NCI-H1105 treated with DMSO at 0.1 percent for 48 hours (cell line): ENCODE data around the gene CCSAP.

Experiments
- DNase-seq: peaks from one replicate; lab custom pipeline; 2025; lab: John Stamatoyannopoulos, UW

CCSAP gene

DNA sequence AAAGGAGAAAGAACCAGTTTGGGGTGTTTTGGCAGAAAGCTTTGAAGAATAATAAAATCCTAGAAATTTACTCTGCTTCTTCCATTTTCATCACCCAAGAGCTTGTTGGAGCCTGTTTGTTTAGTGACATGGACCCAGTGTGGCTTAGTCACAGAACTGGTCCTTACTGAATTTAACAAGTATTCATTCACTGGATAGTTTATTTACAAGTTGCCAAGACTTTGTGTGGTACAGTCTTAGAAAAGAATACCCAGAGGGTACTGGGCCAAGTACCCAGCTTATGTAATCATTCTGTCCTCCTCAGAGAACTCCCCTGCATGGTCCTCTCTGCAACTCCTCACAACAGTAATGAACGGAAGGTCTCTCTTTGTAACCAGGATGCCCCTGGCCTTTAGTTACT is 55.6 kb downstream of the CCSAP start:
- no peak for DNase-seq

DNA sequence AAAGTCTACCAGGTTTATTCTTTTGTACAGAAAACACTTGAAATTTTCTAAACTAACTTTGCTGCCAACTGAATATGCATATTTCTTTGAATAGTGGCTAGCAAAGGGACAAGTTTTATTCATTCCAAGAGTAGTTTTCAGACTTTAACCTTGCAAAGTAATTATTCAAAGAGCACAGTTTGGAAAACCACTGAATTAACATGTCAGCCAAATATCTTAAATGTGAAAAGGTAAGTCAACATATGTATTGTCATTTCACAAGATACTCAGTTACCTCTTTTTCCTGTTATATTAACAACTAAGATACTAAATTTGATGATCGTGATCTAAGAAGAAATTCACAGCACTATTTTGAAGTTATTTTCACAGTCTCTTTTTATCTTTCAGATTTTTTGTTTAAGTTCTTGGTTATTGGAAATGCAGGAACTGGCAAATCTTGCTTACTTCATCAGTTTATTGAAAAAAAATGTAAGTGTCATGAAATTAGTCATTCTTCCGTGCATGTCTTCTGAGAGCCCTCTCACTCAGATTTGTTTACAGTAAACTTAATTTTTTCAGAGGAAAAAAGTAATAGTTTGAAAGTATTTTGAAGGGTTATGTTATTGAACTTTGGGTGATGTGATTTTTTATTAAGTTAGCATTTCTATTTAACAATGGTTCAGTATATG is 56.6 kb downstream of the CCSAP start:
- no peak for DNase-seq

GRCh38 chr1:229285440-229285839 is 57.4 kb downstream of the CCSAP start:
- DNase-seq: no peak

GRCh38 chr1:229284887-229285286 is 58.0 kb downstream of the CCSAP start:
- DNase-seq: no peak

DNA sequence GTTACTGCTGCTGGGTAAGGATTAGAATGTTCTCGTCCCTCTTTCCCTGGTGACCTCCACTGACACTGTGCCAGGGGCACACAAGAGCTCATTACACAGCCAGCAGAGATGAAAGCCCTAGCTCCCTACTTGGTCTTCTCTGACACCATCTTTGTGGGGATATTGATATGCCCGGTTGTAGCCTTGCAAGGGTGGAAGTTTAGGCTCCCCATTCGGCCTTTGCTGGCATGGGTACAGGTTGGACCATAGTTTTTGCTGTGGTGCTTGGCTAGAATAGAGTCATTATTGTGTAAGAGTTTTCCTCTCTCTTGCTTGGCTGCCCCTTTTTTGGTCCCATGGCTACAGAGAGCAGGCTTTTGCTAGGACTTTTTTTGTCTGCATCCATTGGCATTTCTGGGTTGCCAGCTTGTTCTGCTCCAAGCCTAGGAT is 59.6 kb downstream of the CCSAP start:
- DNase-seq: no peak

- DNase-seq: no peak
Observed at GRCh38 chr1:229282295-229282823, 60.5 kb downstream of the CCSAP start.

- DNase-seq: no peak
Observed at GRCh38 chr1:229281339-229281926, 61.4 kb downstream of the CCSAP start.

- no peak for DNase-seq
Observed at GRCh38 chr1:229280921-229281320, 61.9 kb downstream of the CCSAP start.

- DNase-seq: no peak
Observed at GRCh38 chr1:229280037-229280828, 62.6 kb downstream of the CCSAP start.

DNA sequence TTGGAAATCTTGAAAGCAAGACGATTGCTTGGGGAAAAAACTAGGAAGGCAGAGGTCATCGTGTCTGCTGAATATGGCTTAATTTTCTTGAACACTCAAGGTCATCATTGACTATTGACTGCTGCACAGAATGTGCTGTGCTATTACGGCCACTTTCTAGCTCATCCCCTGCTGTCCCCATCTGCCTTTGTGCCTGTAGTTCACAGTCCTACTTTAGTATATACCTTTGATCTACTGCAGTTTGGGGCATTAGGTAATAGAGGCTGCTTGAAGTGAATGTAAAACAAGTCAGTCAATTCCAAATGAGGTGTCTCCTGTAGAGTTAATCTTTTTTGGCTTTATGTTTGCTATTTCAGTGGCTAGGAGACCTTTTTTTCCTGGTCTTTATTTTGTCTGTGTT is 63.6 kb downstream of the CCSAP start:
- no peak for DNase-seq

- no peak for DNase-seq
Observed at GRCh38 chr1:229278120-229278741, 64.6 kb downstream of the CCSAP start.

GRCh38 chr1:229275005-229275404 is 67.8 kb downstream of the CCSAP start:
- no peak for DNase-seq

GRCh38 chr1:229273507-229274232 is 69.2 kb downstream of the CCSAP start:
- no peak for DNase-seq

DNA sequence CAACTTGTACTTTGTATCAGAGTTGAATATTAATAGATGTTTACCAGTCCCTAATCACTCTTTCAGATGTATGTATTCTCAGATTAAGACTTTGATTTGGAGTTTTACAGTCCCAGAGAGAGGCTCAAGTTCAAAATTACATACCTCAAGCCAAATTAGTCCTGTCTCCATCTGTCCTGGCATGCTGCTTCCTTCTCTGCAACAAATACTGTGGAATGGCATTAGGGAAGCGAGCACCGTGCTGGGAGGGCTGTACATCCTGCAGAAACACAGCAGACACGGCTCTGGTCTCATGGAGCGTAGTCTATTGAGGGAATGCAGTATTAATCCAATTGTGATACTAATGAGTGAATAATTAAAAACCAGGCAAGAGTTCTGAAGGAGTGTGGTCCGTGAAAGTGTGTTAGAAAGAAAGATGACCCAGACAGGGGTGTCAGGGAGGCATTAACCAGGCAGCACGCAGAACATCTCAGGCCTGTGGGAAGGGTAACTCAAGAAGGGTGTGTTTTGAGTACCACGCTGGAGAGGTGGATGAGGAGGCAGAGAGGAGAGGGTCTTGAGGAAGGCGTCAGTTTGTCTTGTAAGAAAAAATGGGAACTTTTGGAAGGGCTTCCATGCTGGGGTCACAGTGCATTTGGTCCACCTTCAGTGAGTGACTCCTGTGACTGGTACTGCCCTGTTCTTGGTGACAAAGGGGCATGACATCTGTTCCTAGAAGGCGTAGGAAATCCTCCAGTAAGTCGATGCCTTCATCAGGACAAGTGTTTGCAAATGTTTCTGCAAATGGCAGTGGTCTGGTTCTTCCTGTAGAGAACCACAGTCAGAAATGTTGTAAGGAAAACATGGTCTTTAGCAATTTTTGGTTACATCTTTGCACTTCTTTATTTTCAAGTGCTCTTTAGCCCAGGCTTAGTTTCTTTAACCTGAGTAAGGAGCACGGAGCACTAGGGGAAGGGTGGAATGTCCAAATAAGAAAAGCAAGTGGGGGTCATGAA is 70.4 kb downstream of the CCSAP start:
- no peak for DNase-seq

- DNase-seq: peak; percentile 9
Observed at GRCh38 chr1:229271448-229272159, 71.2 kb downstream of the CCSAP start.
